Osteoblast (primary cell): Measurements from ENCODE around the gene IL22RA2. TPM values are rescaled to one million over a fixed set of nuclear protein-coding genes. Genes with fewer than 3 reads are reported as not detected.

ENCODE experiments used
- DNase-seq: peaks from one replicate; pipeline ENCODE4 v3.0.0; 2011; ENCODE audit warnings: low spot score, mixed read lengths; ENCODE audit not compliant: insufficient read length; ENCODE audit errors: missing footprints
- H2AFZ ChIP-seq: 2 replicates; pipeline ENCODE4 v1.6.0; 2011; ENCODE audit warnings: mild to moderate bottlenecking, low read length
- H3K27ac ChIP-seq: 2 replicates; pipeline ENCODE4 v1.5.1; 2011; ENCODE audit warnings: mild to moderate bottlenecking, low read depth, low read length, moderate library complexity
- H3K27me3 ChIP-seq: 2 replicates; pipeline ENCODE4 v1.6.0; 2012; ENCODE audit warnings: mild to moderate bottlenecking, control low read depth, inconsistent platforms, low read length, moderate library complexity; ENCODE audit not compliant: insufficient read depth
- H3K36me3 ChIP-seq: 2 replicates; pipeline ENCODE4 v1.5.1; 2011; ENCODE audit warnings: mild to moderate bottlenecking, low read length, control low read depth, moderate library complexity; ENCODE audit not compliant: insufficient read depth
- H3K4me1 ChIP-seq: 2 replicates; pipeline ENCODE4 v1.5.1; 2011; ENCODE audit warnings: mild to moderate bottlenecking, low read length, control low read depth, moderate library complexity; ENCODE audit not compliant: insufficient read depth
- H3K4me2 ChIP-seq: 2 replicates; pipeline ENCODE4 v1.6.0; 2011; ENCODE audit warnings: mild to moderate bottlenecking, low read length; ENCODE audit not compliant: insufficient read depth
- H3K4me3 ChIP-seq: fragments of 200-600 bp; sonication (generic); 3 replicates; pipeline ENCODE4 v1.5.1; 2012; ENCODE audit warnings: mild to moderate bottlenecking, low read length, inconsistent platforms; ENCODE audit not compliant: insufficient read depth
- H3K79me2 ChIP-seq: 2 replicates; pipeline ENCODE4 v1.6.0; 2012; ENCODE audit warnings: mild to moderate bottlenecking, low read length, control low read depth, inconsistent platforms; ENCODE audit not compliant: insufficient read depth
- H3K9me3 ChIP-seq: 2 replicates; pipeline ENCODE4 v1.5.1; 2011; ENCODE audit warnings: low read depth, low read length, control low read depth
- H4K20me1 ChIP-seq: 2 replicates; pipeline ENCODE4 v1.6.0; 2012; ENCODE audit warnings: mild to moderate bottlenecking, low read length, control low read depth; ENCODE audit not compliant: insufficient read depth
- CTCF ChIP-seq: IDR thresholded peaks from 2 replicates; pipeline ENCODE4 v1.5.1; 2011; ENCODE audit warnings: mild to moderate bottlenecking, low read depth, low read length, moderate library complexity; ENCODE audit errors: extremely low read depth
- total RNA-seq: library from RNA; depleted of rRNA; stranded (reverse); fragments of >200 nt; gene quantifications from 2 replicates; pipeline ENCODE4 v1.2.3, GENCODE V29; 2012

IL22RA2 gene
- total RNA-seq, 1 donor = not detected

- H3K79me2 ChIP-seq = no peaks in the 10 kb centered on the region
- no peak for TF ChIP-seq CTCF
- H3K27ac ChIP-seq = no peak overlapping the region
- no peak overlapping the region for H2AFZ ChIP-seq
- H3K4me2 ChIP-seq = no peak overlapping the region
- H3K4me3 ChIP-seq = no peak overlapping the region
- no peaks in the 10 kb centered on the region for H3K9me3 ChIP-seq
- H3K4me1 ChIP-seq = no peaks in the 10 kb centered on the region
- H3K27me3 ChIP-seq = no peaks in the 10 kb centered on the region
- DNase-seq = no peak
- H3K36me3 ChIP-seq = peaks cover 29% of the 10 kb centered on the region
- H4K20me1 ChIP-seq = peaks cover 6% of the 10 kb centered on the region
Observed at GRCh38 chr6:137197684-137198645, 24.5 kb upstream of the IL22RA2 start.

GRCh38 chr6:137193256-137194070, 20.0 kb upstream of the IL22RA2 start:
- DNase-seq = no peak
- H3K27me3 ChIP-seq = no peaks in the 10 kb centered on the region
- no peaks in the 10 kb centered on the region for H3K4me1 ChIP-seq
- no peak overlapping the region for H3K4me2 ChIP-seq
- no peak overlapping the region for H3K27ac ChIP-seq
- no peak overlapping the region for H2AFZ ChIP-seq
- peaks cover 10% of the 10 kb centered on the region for H3K36me3 ChIP-seq
- H3K4me3 ChIP-seq = no peak overlapping the region
- H3K9me3 ChIP-seq = peaks cover 4% of the 10 kb centered on the region
- no peaks in the 10 kb centered on the region for H4K20me1 ChIP-seq
- H3K79me2 ChIP-seq = no peaks in the 10 kb centered on the region
- no peak for TF ChIP-seq CTCF

- no peaks in the 10 kb centered on the region for H4K20me1 ChIP-seq
- no peaks in the 10 kb centered on the region for H3K4me1 ChIP-seq
- DNase-seq = no peak
- peaks cover 5% of the 10 kb centered on the region for H3K36me3 ChIP-seq
- H3K27me3 ChIP-seq = no peaks in the 10 kb centered on the region
- H3K79me2 ChIP-seq = no peaks in the 10 kb centered on the region
- H3K9me3 ChIP-seq = peaks cover 4% of the 10 kb centered on the region
- no peak for TF ChIP-seq CTCF
- H3K27ac ChIP-seq = no peak overlapping the region
- H3K4me2 ChIP-seq = no peak overlapping the region
- no peak overlapping the region for H3K4me3 ChIP-seq
- no peak overlapping the region for H2AFZ ChIP-seq
Observed at GRCh38 chr6:137192821-137193220, 19.4 kb upstream of the IL22RA2 start.

GRCh38 chr6:137191670-137192069, 18.2 kb upstream of the IL22RA2 start:
- H3K79me2 ChIP-seq = no peaks in the 10 kb centered on the region
- H3K27me3 ChIP-seq = no peaks in the 10 kb centered on the region
- no peak for TF ChIP-seq CTCF
- DNase-seq = no peak
- H3K4me3 ChIP-seq = no peak overlapping the region
- no peak overlapping the region for H3K27ac ChIP-seq
- H2AFZ ChIP-seq = no peak overlapping the region
- H3K9me3 ChIP-seq = peaks cover 6% of the 10 kb centered on the region
- H4K20me1 ChIP-seq = no peaks in the 10 kb centered on the region
- no peaks in the 10 kb centered on the region for H3K36me3 ChIP-seq
- H3K4me2 ChIP-seq = no peak overlapping the region
- H3K4me1 ChIP-seq = no peaks in the 10 kb centered on the region
